Esophagus muscularis mucosa (tissue), 4 donors: ENCODE data around the gene NHLRC4. TPM values are rescaled to one million over a fixed set of nuclear protein-coding genes. Genes with fewer than 3 reads are reported as not detected.

Experiments
- DNase-seq: peaks from one replicate; pipeline ENCODE4 v3.0.0-alpha.2; 2017; ENCODE audit errors: extremely low spot score
- H3K27ac ChIP-seq, 4 donors: fragments of 200-600 bp; sonication (generic); replicated peaks in 1 of 4; 1 replicate in 3 of 4; 2 replicates in 1 of 4; pipeline ENCODE4 v1.5.1; 2016 to 2019; ENCODE audit warnings: mild to moderate bottlenecking in 1 of 4
- H3K27me3 ChIP-seq, 4 donors: fragments of 200-600 bp; sonication (generic); one replicate each; pipeline versions ENCODE4 v1.5.1 to v1.6.0; 2016 to 2019
- H3K36me3 ChIP-seq, 4 donors: fragments of 200-600 bp; sonication (generic); one replicate each; pipeline ENCODE4 v1.5.1; 2016 to 2019
- H3K4me1 ChIP-seq, 4 donors: fragments of 200-600 bp; sonication (generic); one replicate each; pipeline ENCODE4 v1.5.1; 2016 to 2019
- H3K4me3 ChIP-seq, 4 donors: fragments of 200-600 bp; sonication (generic); 1 replicate in 2 of 4; 2 replicates in 2 of 4; pipeline ENCODE4 v1.5.1; 2016 to 2019; ENCODE audit warnings: mild to moderate bottlenecking in 4 of 4, moderate library complexity in 1 of 4
- H3K9me3 ChIP-seq, 4 donors: fragments of 200-600 bp; sonication (generic); 1 replicate in 3 of 4; 2 replicates in 1 of 4; pipeline ENCODE4 v1.5.1; 2016 to 2019
- EP300 ChIP-seq: sonication (generic); formaldehyde crosslinking; IDR thresholded peaks from one replicate; pipeline ENCODE4 v1.6.1; 2017; ENCODE audit warnings: antibody characterized with exemption
- POLR2A ChIP-seq: fragments of 450-650 bp; IDR thresholded peaks from one replicate; pipeline ENCODE4 v1.6.1; 2017; ENCODE audit warnings: antibody characterized with exemption, moderate library complexity, mild to moderate bottlenecking, low read depth
- POLR2AphosphoS5 ChIP-seq, 2 donors: sonication (generic); formaldehyde crosslinking; IDR thresholded peaks; one replicate each; pipeline ENCODE4 v1.6.1; 2017; ENCODE audit warnings: antibody characterized with exemption in 2 of 2
- WGBS: methylation state at CpG from one replicate; pipeline ENCODE4 v1.1.5; 2018; 5-methylcytosine and 5-hydroxymethylcytosine counted together
- intact Hi-C: fragments of 100-400 bp; cut with DNase I; formaldehyde crosslinking; loops from one replicate; pipeline ENCODE4 v1.15.1; 2023
- total RNA-seq, 4 donors: library from RNA; depleted of rRNA; stranded (reverse); fragments of >200 nt; gene quantifications; one replicate each; pipeline versions ENCODE4 v1.1.0 to v1.2.1, GENCODE V29; 2016
- TF ChIP-seq, protein P1 (sequence below), 3 experiments: fragments of 200-600 bp in 2 of 3; fragments of 450-650 bp in 1 of 3; sonication (generic) in 2 of 3; IDR thresholded peaks; one replicate each; pipeline ENCODE4 v1.5.1; 2017 to 2019; ENCODE audit warnings: antibody characterized with exemption in 3 of 3, mild to moderate bottlenecking in 2 of 3, moderate library complexity in 1 of 3

Gene NHLRC4
- total RNA-seq, 4 donors from 2014 or later: 1.2 to 2.6 (median 1.9) TPM

DNA sequence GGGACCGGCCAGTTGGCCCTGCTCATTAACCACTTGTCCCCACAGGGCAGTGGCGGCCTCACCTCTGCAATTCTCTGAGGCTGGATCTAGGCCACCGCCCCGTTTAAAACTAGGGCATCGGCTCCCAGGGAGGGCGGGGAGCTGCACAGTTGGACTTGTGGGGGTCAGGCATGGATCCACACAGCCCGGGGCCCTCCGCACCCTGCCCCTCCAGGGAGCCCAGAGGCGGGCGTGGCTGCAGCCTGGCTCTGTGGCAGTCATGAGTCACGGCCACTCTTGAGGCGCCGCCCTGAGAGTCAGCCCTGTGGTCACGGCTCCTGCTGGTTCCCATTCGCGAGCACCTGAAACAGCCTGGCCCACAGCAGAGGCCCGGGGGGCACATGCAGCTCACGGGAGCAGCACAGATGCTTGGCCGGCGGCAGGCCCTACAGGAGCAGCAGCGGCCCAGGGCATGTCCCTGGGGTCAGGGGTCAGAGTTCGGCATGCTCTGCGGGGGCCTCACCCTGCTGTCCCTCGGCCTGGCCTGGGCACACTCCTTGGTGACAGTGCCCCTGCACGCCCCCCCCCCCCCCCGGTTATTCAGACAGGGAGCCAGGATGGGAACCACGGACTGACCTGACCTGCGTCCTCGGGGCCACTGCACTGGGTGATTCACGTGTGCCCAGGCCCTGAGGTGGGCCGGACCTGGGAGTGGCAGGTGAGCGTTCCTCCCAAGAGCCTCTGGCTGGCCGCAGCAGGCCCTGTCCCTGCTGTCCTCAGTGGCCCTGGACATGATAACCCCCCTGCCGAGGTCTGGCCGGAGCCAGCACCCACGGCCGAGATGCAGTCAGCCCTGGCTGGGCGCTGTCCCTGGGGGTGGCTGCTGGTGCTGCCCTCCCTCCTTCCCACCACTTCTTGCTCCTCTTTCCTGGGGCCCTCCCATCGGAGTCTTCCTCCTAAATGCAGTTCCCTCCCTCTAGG is 31.1 kb upstream of the NHLRC4 start:
- TF ChIP-seq POLR2AphosphoS5 (IDR thresholded peaks at IDR 0.05): no peak
- no peak for TF ChIP-seq POLR2A
- TF ChIP-seq, protein P1, sequence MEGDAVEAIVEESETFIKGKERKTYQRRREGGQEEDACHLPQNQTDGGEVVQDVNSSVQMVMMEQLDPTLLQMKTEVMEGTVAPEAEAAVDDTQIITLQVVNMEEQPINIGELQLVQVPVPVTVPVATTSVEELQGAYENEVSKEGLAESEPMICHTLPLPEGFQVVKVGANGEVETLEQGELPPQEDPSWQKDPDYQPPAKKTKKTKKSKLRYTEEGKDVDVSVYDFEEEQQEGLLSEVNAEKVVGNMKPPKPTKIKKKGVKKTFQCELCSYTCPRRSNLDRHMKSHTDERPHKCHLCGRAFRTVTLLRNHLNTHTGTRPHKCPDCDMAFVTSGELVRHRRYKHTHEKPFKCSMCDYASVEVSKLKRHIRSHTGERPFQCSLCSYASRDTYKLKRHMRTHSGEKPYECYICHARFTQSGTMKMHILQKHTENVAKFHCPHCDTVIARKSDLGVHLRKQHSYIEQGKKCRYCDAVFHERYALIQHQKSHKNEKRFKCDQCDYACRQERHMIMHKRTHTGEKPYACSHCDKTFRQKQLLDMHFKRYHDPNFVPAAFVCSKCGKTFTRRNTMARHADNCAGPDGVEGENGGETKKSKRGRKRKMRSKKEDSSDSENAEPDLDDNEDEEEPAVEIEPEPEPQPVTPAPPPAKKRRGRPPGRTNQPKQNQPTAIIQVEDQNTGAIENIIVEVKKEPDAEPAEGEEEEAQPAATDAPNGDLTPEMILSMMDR (IDR thresholded peaks at IDR 0.05): no peak
- TF ChIP-seq EP300: no peak
- Histone ChIP-seq H3K36me3 (peaks cover 0 to 66% (median 46%) of the 10 kb centered on the region in 4 donors), H3K4me3 (no peak overlapping the region), H3K27ac (no peak overlapping the region), H3K9me3 (no peaks in the 10 kb centered on the region), H3K4me1 (peaks cover 5 to 29% (median 22%) of the 10 kb centered on the region in 4 donors), H3K27me3 (no peaks in the 10 kb centered on the region)
- no peak for DNase-seq
- 85% methylated on average over 25 of the region's 39 CpGs for WGBS
- intact Hi-C loops: no loop called here

GRCh38 chr16:536746-537145 is 30.1 kb upstream of the NHLRC4 start:
- peaks cover 0 to 75% (median 51%) of the 10 kb centered on the region in 4 donors for H3K36me3 ChIP-seq
- TF ChIP-seq POLR2A (no peak), EP300 (no peak), POLR2AphosphoS5 (IDR thresholded peaks at IDR 0.05) (no peak)
- TF ChIP-seq, protein P1 (IDR thresholded peaks at IDR 0.05): no peak
- H3K27me3 ChIP-seq: no peaks in the 10 kb centered on the region
- H3K4me1 ChIP-seq: peaks cover 0 to 28% (median 17%) of the 10 kb centered on the region in 4 donors
- intact Hi-C loops: no loop called here
- 97% methylated on average over 7 of the region's 17 CpGs for WGBS
- no peaks in the 10 kb centered on the region for H3K9me3 ChIP-seq
- no peak overlapping the region for H3K4me3 ChIP-seq
- DNase-seq: no peak
- H3K27ac ChIP-seq: no peak overlapping the region

DNA sequence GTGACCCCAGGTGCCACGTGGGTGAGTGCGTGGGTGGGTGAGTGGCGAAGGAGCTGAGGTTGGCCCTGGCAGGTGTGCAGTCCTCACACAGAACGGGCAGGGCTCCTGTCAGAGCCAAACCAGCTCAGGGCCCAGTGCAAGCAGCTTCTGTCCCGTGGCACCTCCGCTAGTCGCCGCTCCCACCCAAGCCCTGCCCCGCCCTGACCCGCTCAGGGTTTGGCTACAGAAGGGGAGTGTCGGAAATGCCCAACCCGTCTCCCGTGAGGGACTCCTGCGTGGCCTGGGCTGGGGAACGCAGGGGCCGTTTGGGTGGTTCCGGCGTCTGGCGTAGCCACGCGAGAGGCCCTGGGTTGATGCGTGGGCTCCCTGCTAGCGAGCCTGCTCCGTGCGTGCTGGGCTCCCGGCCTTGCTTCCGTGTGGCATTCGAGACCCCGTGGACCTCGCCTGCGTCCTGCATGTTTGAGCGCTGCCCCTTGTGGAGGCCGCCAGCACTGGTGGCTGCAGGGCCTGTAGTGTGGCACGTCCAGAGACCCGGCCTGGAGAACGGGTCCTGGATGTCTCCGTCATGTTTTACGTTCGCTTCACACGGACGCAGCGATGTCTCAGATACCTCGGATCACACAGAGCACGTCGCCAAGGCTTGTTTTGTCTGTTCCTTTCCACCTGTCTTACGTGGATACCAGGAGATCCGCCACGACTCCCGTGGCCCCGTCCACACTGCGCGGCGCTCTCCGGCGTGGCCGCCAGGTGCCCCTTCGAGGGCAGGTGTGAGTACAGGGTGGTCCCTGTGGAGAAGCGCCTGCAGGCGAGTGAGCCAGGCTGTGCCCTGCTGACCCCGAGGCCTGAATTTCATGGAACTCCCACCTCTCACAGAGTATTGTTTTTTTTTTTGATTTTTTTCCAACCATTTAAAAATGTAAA is 29.1 kb upstream of the NHLRC4 start:
- Histone ChIP-seq H3K4me3 (no peak overlapping the region), H3K27me3 (no peaks in the 10 kb centered on the region), H3K27ac (no peak overlapping the region), H3K9me3 (no peaks in the 10 kb centered on the region), H3K36me3 (peaks cover 0 to 80% (median 54%) of the 10 kb centered on the region in 4 donors), H3K4me1 (peaks cover 0 to 28% (median 15%) of the 10 kb centered on the region in 4 donors)
- DNase-seq: no peak
- WGBS: 94% methylated on average over 28 of the region's 60 CpGs
- no peak for TF ChIP-seq POLR2AphosphoS5 (IDR thresholded peaks at IDR 0.05)
- TF ChIP-seq POLR2A: no peak
- no peak for TF ChIP-seq EP300
- TF ChIP-seq, protein P1 (IDR thresholded peaks at IDR 0.05): no peak
- intact Hi-C loops: no loop called here

DNA sequence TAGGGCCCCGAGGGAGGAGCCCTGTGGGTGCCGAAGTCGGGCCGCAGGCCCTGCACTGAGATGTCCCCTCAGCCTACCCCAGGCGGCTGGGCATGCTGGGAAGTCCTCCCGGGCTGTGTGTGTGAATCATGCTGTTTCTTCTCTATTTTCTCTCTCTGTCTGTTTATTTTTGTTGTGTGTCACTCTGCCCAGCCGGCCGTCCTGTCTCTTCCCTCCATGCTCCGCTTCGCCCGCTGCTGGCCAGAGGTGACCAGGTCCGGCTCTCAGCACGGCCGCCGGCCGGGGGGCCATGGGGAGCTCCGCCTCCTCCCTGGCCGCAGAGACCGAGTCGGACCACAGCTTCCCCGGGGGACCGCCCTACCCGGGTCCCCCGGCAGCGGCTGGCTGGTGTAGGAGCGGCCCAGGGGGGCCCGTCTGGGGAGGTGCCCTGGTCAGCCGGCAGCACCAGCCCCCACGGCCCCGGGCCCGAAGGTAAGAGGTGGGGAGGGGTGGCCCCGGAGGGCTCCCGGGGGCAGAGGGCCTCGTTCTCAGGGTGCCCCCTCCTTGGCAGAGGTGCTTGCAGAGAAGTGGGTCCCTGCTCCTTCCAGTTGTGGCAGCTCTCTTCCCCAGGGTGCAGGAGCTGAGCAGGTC is 26.8 kb upstream of the NHLRC4 start:
- 89% methylated on average over 23 of the region's 34 CpGs for WGBS
- Histone ChIP-seq H3K4me1 (peaks cover 0 to 8% (median 3%) of the 10 kb centered on the region in 4 donors), H3K36me3 (peaks cover 0 to 75% (median 55%) of the 10 kb centered on the region in 4 donors)

More for the DNA sequence above, 26.8 kb upstream of the NHLRC4 start:
- DNase-seq: no peak
- TF ChIP-seq POLR2A (no peak), POLR2AphosphoS5 (IDR thresholded peaks at IDR 0.05) (no peak), EP300 (no peak)
- TF ChIP-seq, protein P1 (IDR thresholded peaks at IDR 0.05): no peak
- no peaks in the 10 kb centered on the region for H3K9me3 ChIP-seq
- H3K27ac ChIP-seq: no peak overlapping the region
- intact Hi-C loops: no loop called here
- H3K4me3 ChIP-seq: no peak overlapping the region
- H3K27me3 ChIP-seq: no peaks in the 10 kb centered on the region
